A673 (cell line): ENCODE results near the gene MAML3. TPM values are rescaled to one million over a fixed set of nuclear protein-coding genes. Genes with fewer than 3 reads are reported as not detected.

ENCODE experiments used
- BruUV-seq: library from RNA; stranded (reverse); fragments of 400-500 nt; replicated peaks from 2 replicates; lab custom pipeline; 2021; lab: Mats Ljungman, UMichigan
- CTCF ChIA-PET: fragments of 300-600 bp; sonication (Branson Sonifier 250); formaldehyde crosslinking; loops from one replicate; lab custom pipeline; 2022; ENCODE audit warnings: antibody characterized with exemption; lab: Charles Lee
- POLR2A ChIA-PET: fragments of 300-600 bp; sonication (Branson Sonifier 250); formaldehyde crosslinking; loops from one replicate; lab custom pipeline; 2022; ENCODE audit warnings: antibody characterized with exemption; ENCODE audit not compliant: low non-redundant PET; lab: Charles Lee
- DNase-seq: peaks from one replicate; pipeline ENCODE4 v3.0.0-alpha.2; 2015; ENCODE audit warnings: low spot score
- H3K27ac ChIP-seq: fragments of 200-600 bp; sonication (generic); 2 replicates; pipeline ENCODE4 v1.5.1; 2016; ENCODE audit warnings: mixed run types, low read depth, mild to moderate bottlenecking, mixed read lengths, antibody characterized with exemption, low read length; ENCODE audit not compliant: poor library complexity, severe bottlenecking
- H3K27me3 ChIP-seq: fragments of 200-600 bp; sonication (generic); replicated peaks from 2 replicates; pipeline ENCODE4 v1.6.1; 2017; ENCODE audit warnings: mixed run types, low read depth, mild to moderate bottlenecking, mixed read lengths, antibody characterized with exemption, low read length; ENCODE audit not compliant: insufficient read depth, poor library complexity
- H3K36me3 ChIP-seq: fragments of 200-600 bp; sonication (generic); 2 replicates; pipeline ENCODE4 v1.6.1; 2016; ENCODE audit warnings: mixed run types, mild to moderate bottlenecking, mixed read lengths, antibody characterized with exemption, low read length; ENCODE audit not compliant: insufficient read depth, poor library complexity, severe bottlenecking
- H3K4me1 ChIP-seq: fragments of 200-600 bp; sonication (generic); 2 replicates; pipeline ENCODE4 v1.6.1; 2017; ENCODE audit warnings: mixed run types, mild to moderate bottlenecking, mixed read lengths, antibody characterized with exemption, low read length; ENCODE audit not compliant: insufficient read depth, poor library complexity, severe bottlenecking
- H3K4me3 ChIP-seq: fragments of 200-600 bp; sonication (generic); 2 replicates; pipeline ENCODE4 v1.5.1; 2016; ENCODE audit warnings: low read depth, mixed run types, mild to moderate bottlenecking, mixed read lengths, low read length; ENCODE audit not compliant: poor library complexity, severe bottlenecking
- H3K9me3 ChIP-seq: fragments of 200-600 bp; sonication (generic); 2 replicates; pipeline ENCODE4 v1.6.1; 2016; ENCODE audit warnings: mixed run types, low read depth, mild to moderate bottlenecking, mixed read lengths, antibody characterized with exemption, low read length; ENCODE audit not compliant: poor library complexity, severe bottlenecking
- EZH2 ChIP-seq: fragments of 200-600 bp; sonication (generic); IDR thresholded peaks from 2 replicates; pipeline ENCODE4 v1.6.1; 2017; ENCODE audit warnings: borderline replicate concordance, low read depth, mild to moderate bottlenecking, mixed read lengths, antibody characterized with exemption, low read length; ENCODE audit not compliant: poor library complexity, severe bottlenecking
- intact Hi-C: fragments of 100-400 bp; cut with micrococcal nuclease; formaldehyde crosslinking; loops from one replicate; pipeline ENCODE4 v1.10.0; 2022; ENCODE audit not compliant: unreplicated experiment
- total RNA-seq: library from RNA; stranded (reverse); gene quantifications from 2 replicates; pipeline ENCODE4 v1.2.3, GENCODE V29; 2021
- TF ChIP-seq, protein P1 (sequence below): fragments of 300-800, 200-600 bp; sonication (generic); conservative IDR thresholded peaks from 2 replicates; pipeline ENCODE4 v1.5.1; 2017; ENCODE audit warnings: low read depth, mild to moderate bottlenecking, antibody characterized with exemption, low read length, moderate library complexity, mixed read lengths

MAML3 gene
- total RNA-seq, 1 experiment from 2014 or later: 3.7 TPM

DNA sequence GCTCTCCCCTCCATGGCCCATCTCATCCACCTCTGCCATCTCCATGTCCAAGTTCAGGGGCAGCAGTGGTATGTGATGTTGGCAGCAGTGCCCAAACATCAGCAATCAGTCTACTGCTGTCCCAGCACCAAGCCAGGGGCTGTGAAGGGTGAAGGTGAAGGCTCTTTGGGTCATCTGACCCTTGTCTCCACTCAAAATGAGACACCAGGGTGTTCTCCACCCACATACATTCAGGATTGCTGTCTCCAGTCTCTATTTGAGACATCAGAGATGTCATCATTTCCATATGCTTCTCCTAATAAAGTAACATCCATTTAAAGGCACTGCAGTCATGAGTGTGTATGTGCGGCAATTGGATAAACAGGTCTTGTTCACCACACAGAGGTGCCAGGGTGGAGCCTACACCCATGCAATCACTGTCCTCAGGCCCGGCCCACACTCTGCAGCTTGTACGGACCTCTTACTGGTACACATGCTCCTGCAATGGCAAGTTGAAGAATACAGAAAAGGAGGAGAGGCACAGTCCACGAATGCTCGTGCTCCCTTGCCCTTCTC lies 22.2 kb downstream of the MAML3 start:
- DNase-seq: no peak
- TF ChIP-seq EZH2: no peak
- TF ChIP-seq, protein P1, sequence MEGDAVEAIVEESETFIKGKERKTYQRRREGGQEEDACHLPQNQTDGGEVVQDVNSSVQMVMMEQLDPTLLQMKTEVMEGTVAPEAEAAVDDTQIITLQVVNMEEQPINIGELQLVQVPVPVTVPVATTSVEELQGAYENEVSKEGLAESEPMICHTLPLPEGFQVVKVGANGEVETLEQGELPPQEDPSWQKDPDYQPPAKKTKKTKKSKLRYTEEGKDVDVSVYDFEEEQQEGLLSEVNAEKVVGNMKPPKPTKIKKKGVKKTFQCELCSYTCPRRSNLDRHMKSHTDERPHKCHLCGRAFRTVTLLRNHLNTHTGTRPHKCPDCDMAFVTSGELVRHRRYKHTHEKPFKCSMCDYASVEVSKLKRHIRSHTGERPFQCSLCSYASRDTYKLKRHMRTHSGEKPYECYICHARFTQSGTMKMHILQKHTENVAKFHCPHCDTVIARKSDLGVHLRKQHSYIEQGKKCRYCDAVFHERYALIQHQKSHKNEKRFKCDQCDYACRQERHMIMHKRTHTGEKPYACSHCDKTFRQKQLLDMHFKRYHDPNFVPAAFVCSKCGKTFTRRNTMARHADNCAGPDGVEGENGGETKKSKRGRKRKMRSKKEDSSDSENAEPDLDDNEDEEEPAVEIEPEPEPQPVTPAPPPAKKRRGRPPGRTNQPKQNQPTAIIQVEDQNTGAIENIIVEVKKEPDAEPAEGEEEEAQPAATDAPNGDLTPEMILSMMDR: no peak
- BruUV-seq: no TSS peak
- no peaks in the 10 kb centered on the region for H3K36me3 ChIP-seq
- H3K9me3 ChIP-seq: no peaks in the 10 kb centered on the region
- peaks cover 5% of the 10 kb centered on the region for H3K4me1 ChIP-seq
- CTCF ChIA-PET: no interaction called here
- POLR2A ChIA-PET: no interaction called here
- H3K27me3 ChIP-seq: no peaks in the 10 kb centered on the region
- intact Hi-C loops: no loop called here
- H3K27ac ChIP-seq: no peak overlapping the region
- no peak overlapping the region for H3K4me3 ChIP-seq

DNA sequence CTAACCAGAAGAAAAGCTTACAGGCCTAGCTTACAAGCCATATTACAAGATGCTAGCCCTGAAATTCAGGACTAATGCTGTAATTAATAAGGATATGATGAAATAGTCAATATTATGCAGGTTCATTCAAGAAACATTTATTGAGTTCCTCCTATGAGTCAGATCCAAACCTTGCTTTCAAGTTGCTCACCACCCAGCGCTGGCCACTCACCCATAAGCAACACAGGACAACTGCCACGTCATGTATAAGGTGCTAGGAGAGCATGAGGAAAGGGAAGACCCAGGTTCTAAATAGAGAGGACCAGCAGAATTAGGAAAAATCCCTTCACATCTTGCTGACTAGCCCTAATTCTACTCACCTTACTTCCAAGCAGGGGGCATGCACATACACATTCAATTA lies 23.3 kb downstream of the MAML3 start:
- H3K4me3 ChIP-seq: no peak overlapping the region
- H3K4me1 ChIP-seq: no peaks in the 10 kb centered on the region
- H3K27ac ChIP-seq: no peak overlapping the region
- intact Hi-C loops: no loop called here
- TF ChIP-seq, protein P1: no peak
- no peak for TF ChIP-seq EZH2
- H3K36me3 ChIP-seq: no peaks in the 10 kb centered on the region
- ChIA-PET POLR2A (no interaction called here), CTCF (no interaction called here)
- H3K27me3 ChIP-seq: no peaks in the 10 kb centered on the region
- DNase-seq: no peak
- no TSS peak for BruUV-seq
- H3K9me3 ChIP-seq: no peaks in the 10 kb centered on the region

- Histone ChIP-seq H3K27ac (no peak overlapping the region), H3K36me3 (no peaks in the 10 kb centered on the region), H3K4me3 (no peak overlapping the region), H3K27me3 (no peaks in the 10 kb centered on the region), H3K4me1 (no peaks in the 10 kb centered on the region), H3K9me3 (no peaks in the 10 kb centered on the region)
- DNase-seq: no peak
- intact Hi-C loops: no loop called here
- no TSS peak for BruUV-seq
- CTCF ChIA-PET: no interaction called here
- TF ChIP-seq, protein P1: no peak
- TF ChIP-seq EZH2: no peak
- POLR2A ChIA-PET: no interaction called here
These were observed 26.6 kb downstream of the MAML3 start for GRCh38 chr4:140127422-140127821.
